HFF-Myc (cell line): ENCODE results near the gene MRPL24.
A peak's percentile ranks its signal among the peaks of the same experiment; 100 is the strongest.

ENCODE experiments used
- DNase-seq: peaks from one replicate; pipeline ENCODE4 v3.0.0-alpha.2; 2011; ENCODE audit warnings: low read depth; ENCODE audit errors: extremely low read depth
- H3K4me3 ChIP-seq: replicated peaks from 2 replicates; pipeline ENCODE4 v1.5.1; 2011; ENCODE audit warnings: low read depth, mild to moderate bottlenecking, control low read depth, low read length
- CTCF ChIP-seq: IDR thresholded peaks from 2 replicates; pipeline ENCODE4 v1.5.1; 2012; ENCODE audit warnings: mild to moderate bottlenecking, low read depth, low read length, control low read depth; ENCODE audit errors: missing control alignments

The MRPL24 gene

GRCh38 chr1:156692925-156693847 lies 47.7 kb downstream of the MRPL24 start:
- no peak overlapping the region for H3K4me3 ChIP-seq
- no peak for TF ChIP-seq CTCF
- no peak for DNase-seq

DNA sequence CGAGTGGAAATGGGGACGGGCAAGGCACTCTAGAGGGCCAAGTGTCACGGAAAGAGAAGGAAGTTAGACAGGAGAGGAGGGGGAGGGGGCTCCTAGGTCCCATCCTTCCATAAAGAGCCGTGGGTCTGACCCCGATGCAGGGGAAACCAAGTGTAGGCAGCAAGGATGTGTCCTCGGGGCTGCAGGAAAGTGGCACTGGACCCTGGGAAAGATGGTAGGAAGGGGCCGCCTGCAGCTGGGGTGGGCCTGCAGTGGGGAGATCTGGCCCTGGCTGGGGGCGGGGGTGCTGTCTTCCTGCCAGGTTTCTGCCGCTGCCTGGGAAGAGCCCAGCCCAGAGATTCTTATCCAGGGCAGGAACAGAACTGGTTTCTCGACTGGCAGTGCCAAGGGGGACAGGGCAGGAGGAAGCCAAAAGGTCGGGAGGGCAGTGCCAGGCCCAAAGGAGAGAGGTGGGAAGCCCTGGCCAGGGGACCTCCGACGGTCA lies 48.4 kb downstream of the MRPL24 start:
- no peak overlapping the region for H3K4me3 ChIP-seq
- TF ChIP-seq CTCF: no peak
- DNase-seq: no peak

GRCh38 chr1:156691665-156692440 lies 49.0 kb downstream of the MRPL24 start:
- no peak for DNase-seq
- H3K4me3 ChIP-seq: no peak overlapping the region

GRCh38 chr1:156691191-156691590 lies 49.7 kb downstream of the MRPL24 start:
- H3K4me3 ChIP-seq: no peak overlapping the region

More at GRCh38 chr1:156691665-156692440, 49.0 kb downstream of the MRPL24 start:
- TF ChIP-seq CTCF: peak; percentile 5

GRCh38 chr1:156690675-156691036 lies 50.2 kb downstream of the MRPL24 start:
- DNase-seq: no peak
- no peak for TF ChIP-seq CTCF
- H3K4me3 ChIP-seq: no peak overlapping the region

More at GRCh38 chr1:156691191-156691590, 49.7 kb downstream of the MRPL24 start:
- no peak for TF ChIP-seq CTCF
- no peak for DNase-seq

GRCh38 chr1:156689953-156690674 lies 50.8 kb downstream of the MRPL24 start:
- no peak for DNase-seq
- TF ChIP-seq CTCF: no peak
- H3K4me3 ChIP-seq: no peak overlapping the region
